BJ (cell line): Measurements from ENCODE around the gene ZNF485. TPM values are rescaled to one million over a fixed set of nuclear protein-coding genes. Genes with fewer than 3 reads are reported as not detected.

Source experiments
- CTCF ChIA-PET: fragments of 350-600 bp; formaldehyde crosslinking; extraction: SDS; loops from one replicate; lab custom pipeline; 2021; ENCODE audit warnings: antibody characterized with exemption, inconsistent platforms; lab: Yijun Ruan, JAX
- POLR2A ChIA-PET: fragments of 300-600 bp; sonication (Branson Sonifier 250); formaldehyde crosslinking; extraction: SDS; loops from one replicate; lab custom pipeline; 2021; ENCODE audit warnings: antibody characterized with exemption; lab: Charles Lee
- DNase-seq: peaks from one replicate; pipeline ENCODE4 v3.0.0-alpha.2; 2011; ENCODE audit warnings: low read depth
- H3K27me3 ChIP-seq: 2 replicates; pipeline ENCODE4 v1.6.0; 2011; ENCODE audit warnings: low read length; ENCODE audit not compliant: control insufficient read depth, insufficient read depth
- H3K36me3 ChIP-seq: 2 replicates; pipeline ENCODE4 v1.5.1; 2011; ENCODE audit warnings: low read length; ENCODE audit not compliant: control insufficient read depth, insufficient read depth
- H3K4me3 ChIP-seq: 2 replicates; pipeline ENCODE4 v1.5.1; 2011; ENCODE audit warnings: low read depth, mild to moderate bottlenecking, control low read depth, low read length
- polyA plus RNA-seq: library from polyadenylated mRNA; depleted of rRNA; stranded (reverse); fragments of >200 nt; gene quantifications from 2 replicates; pipeline ENCODE4 v1.2.3, GENCODE V29; 2011
- TF ChIP-seq, protein P1 (sequence below): IDR thresholded peaks from 2 replicates; pipeline ENCODE4 v1.5.1; 2011; ENCODE audit warnings: low read depth, mild to moderate bottlenecking, control low read depth, inconsistent platforms, low read length, moderate library complexity; ENCODE audit not compliant: insufficient read depth

Gene ZNF485
- polyA plus RNA-seq, 1 experiment: 1.3 TPM

DNA sequence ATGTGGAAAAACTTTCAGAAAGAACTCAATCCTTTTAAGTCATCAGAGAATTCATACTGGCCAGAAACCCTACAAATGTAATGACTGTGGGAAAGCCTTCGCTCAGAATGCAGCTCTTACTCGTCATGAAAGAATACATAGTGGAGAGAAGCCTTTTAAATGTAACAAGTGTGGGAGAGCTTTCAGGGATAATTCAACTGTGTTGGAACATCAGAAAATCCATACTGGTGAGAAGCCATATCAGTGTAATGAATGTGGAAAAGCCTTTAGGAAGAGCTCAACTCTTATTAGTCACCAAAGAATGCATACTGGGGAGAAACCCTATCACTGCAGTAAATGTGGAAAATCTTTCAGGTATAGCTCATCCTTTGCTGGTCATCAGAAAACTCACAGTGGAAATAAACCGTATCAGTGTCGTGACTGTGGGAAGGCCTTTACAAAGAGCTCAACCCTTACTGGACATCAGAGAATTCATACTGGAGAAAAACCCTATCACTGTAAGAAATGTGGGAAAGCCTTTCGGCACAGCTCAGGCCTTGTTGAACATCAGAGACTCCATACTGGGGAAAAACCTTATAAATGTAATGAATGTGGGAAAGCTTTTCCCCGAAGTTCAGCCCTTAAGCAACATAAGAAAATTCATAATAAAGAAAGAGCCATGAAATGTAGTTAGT, 10.6 kb downstream of the ZNF485 start:
- TF ChIP-seq, protein P1, sequence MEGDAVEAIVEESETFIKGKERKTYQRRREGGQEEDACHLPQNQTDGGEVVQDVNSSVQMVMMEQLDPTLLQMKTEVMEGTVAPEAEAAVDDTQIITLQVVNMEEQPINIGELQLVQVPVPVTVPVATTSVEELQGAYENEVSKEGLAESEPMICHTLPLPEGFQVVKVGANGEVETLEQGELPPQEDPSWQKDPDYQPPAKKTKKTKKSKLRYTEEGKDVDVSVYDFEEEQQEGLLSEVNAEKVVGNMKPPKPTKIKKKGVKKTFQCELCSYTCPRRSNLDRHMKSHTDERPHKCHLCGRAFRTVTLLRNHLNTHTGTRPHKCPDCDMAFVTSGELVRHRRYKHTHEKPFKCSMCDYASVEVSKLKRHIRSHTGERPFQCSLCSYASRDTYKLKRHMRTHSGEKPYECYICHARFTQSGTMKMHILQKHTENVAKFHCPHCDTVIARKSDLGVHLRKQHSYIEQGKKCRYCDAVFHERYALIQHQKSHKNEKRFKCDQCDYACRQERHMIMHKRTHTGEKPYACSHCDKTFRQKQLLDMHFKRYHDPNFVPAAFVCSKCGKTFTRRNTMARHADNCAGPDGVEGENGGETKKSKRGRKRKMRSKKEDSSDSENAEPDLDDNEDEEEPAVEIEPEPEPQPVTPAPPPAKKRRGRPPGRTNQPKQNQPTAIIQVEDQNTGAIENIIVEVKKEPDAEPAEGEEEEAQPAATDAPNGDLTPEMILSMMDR: no peak
- H3K4me3 ChIP-seq: no peak overlapping the region
- POLR2A ChIA-PET: no interaction called here
- CTCF ChIA-PET: interaction anchor here (1.2 kb wide), 1 partner anchor 14 kb away, joined by 3 read pairs; no protein-coding TSS in a partner anchor
- H3K36me3 ChIP-seq: no peaks in the 10 kb centered on the region
- DNase-seq: no peak
- H3K27me3 ChIP-seq: no peaks in the 10 kb centered on the region

DNA sequence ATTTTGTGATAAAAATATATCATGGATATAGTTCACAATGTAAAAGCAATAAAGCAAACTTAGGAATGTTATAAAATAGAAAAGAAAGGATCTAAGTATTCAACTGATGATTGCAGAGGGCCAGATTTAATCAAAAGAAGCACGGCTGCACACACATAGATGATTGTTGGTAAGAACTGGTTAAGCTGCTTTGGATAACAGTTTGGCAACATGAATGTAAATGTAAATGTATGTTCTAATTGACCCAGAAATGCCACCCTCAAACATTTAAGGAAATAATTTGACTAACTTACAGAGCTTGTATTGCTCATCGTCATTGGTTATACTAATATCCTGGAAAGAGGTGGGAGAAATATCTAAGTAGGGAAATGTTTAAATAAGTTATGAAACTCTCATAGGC, 13.1 kb downstream of the ZNF485 start:
- no peak for DNase-seq
- TF ChIP-seq, protein P1: no peak
- Histone ChIP-seq H3K27me3 (no peaks in the 10 kb centered on the region), H3K36me3 (no peaks in the 10 kb centered on the region), H3K4me3 (no peak overlapping the region)
- ChIA-PET CTCF (no interaction called here), POLR2A (no interaction called here)

DNA sequence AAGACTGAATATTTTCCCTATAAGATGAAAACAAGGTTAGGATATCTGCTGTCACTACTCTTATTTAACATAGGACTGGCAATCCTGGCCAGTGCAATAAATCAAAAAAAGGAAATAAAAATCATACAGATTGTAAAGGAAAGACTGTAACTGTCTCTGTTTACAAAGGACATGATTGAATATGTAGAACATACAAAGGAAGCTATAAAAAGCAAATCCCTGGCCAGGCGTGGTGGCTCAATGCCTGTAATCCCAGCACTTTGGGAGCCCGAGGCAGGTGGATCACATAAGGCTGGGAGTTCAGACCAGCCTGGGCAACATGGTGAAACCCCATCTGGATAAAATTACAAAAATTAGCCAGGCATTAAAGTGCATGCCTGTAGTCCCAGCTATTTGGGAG, 15.8 kb downstream of the ZNF485 start:
- DNase-seq: no peak
- H3K27me3 ChIP-seq: no peaks in the 10 kb centered on the region
- TF ChIP-seq, protein P1: no peak
- H3K36me3 ChIP-seq: no peaks in the 10 kb centered on the region
- POLR2A ChIA-PET: no interaction called here
- H3K4me3 ChIP-seq: no peak overlapping the region
- CTCF ChIA-PET: interaction anchor here (1.0 kb wide), 1 partner anchor 10 kb away, joined by 3 read pairs; no protein-coding TSS in a partner anchor

DNA sequence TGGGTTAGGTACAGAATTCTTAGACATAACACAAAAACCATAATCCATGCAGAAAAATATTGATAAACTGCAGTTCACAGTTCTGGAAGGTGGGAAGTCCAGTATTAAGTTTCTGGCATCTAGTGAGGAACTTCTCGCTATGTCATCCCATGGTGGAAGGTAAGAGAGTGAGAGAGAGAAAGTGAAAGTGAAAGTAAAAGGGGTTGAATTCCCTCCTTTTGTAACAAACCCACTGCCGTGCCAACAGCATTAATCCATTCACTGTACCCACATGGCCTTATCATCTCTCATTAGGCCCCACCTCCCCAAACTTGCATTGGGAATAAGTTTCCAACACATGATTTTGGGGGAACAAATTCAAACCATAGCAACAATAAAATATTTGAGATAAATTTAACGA, 17.1 kb downstream of the ZNF485 start:
- no peaks in the 10 kb centered on the region for H3K27me3 ChIP-seq
- no peaks in the 10 kb centered on the region for H3K36me3 ChIP-seq
- ChIA-PET CTCF (no interaction called here), POLR2A (no interaction called here)
- TF ChIP-seq, protein P1: no peak
- H3K4me3 ChIP-seq: 0 out of 2 replicates have a peak overlapping the region, but pooled peaks have one; percentile 5
- no peak for DNase-seq

DNA sequence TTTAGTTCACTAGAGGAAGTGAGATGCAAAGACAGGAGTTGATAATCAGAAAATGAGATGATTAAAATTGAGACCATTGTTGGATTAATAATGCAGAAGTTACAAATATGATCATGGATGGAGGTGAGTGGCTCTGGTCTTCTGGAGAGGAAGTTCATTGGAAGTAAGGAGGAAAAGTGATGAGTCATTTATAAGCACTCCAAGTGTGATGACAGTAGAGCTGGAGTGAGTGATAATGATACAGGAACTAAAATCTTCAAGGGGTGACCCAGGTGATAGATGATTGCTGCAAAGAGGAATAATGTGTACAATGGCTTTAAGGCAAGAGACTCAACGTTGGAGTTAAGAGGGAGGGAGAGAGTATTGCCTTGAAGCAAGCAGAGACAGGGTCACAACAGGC, 21.7 kb downstream of the ZNF485 start:
- CTCF ChIA-PET: no interaction called here
- Histone ChIP-seq H3K27me3 (peaks cover 1% of the 10 kb centered on the region; the same call in 1 of the 2 replicates), H3K36me3 (no peaks in the 10 kb centered on the region), H3K4me3 (no peak overlapping the region)
- no peak for DNase-seq
- TF ChIP-seq, protein P1: no peak
- POLR2A ChIA-PET: no interaction called here
